Fibroblast of upper back skin (primary cell): ENCODE measurements around the gene HOXA10.

ENCODE experiments used
- DNase-seq: peaks from one replicate; pipeline ENCODE4 v3.0.0-alpha.2; 2013

The HOXA10 gene

GRCh38 chr7:27179030-27179429, 4.9 kb upstream of the HOXA10 start:
- DNase-seq = no peak

- no peak for DNase-seq
These were observed 4.2 kb upstream of the HOXA10 start for GRCh38 chr7:27178366-27178765.

GRCh38 chr7:27177795-27178320, 3.7 kb upstream of the HOXA10 start:
- DNase-seq = no peak

- DNase-seq = no peak
These were observed 3.1 kb upstream of the HOXA10 start for GRCh38 chr7:27176962-27177794.

- no peak for DNase-seq
These were observed 2.4 kb upstream of the HOXA10 start for GRCh38 chr7:27176524-27176845.

GRCh38 chr7:27175626-27176523, 1.8 kb upstream of the HOXA10 start:
- DNase-seq = no peak

- DNase-seq = no peak
These were observed 930 bp upstream of the HOXA10 start for GRCh38 chr7:27174874-27175625.

- no peak for DNase-seq
These were observed 587 bp downstream of the HOXA10 start for GRCh38 chr7:27173511-27173955.

GRCh38 chr7:27172823-27173510, 1.2 kb downstream of the HOXA10 start:
- no peak for DNase-seq

GRCh38 chr7:27172315-27172774, 1.8 kb downstream of the HOXA10 start:
- no peak for DNase-seq

- no peak for DNase-seq
These were observed 2.3 kb downstream of the HOXA10 start for GRCh38 chr7:27171637-27172314.

- no peak for DNase-seq
These were observed 2.8 kb downstream of the HOXA10 start for GRCh38 chr7:27171325-27171636.

GRCh38 chr7:27170426-27171324, 3.4 kb downstream of the HOXA10 start:
- DNase-seq = no peak

GRCh38 chr7:27169658-27170425, 4.3 kb downstream of the HOXA10 start:
- DNase-seq = no peak

- DNase-seq = no peak
These were observed 5.7 kb downstream of the HOXA10 start for GRCh38 chr7:27168265-27168947.

- no peak for DNase-seq
These were observed 6.2 kb downstream of the HOXA10 start for GRCh38 chr7:27167916-27168264.

- peak; percentile 49 for DNase-seq
These were observed 7.3 kb downstream of the HOXA10 start for GRCh38 chr7:27166531-27167505.

GRCh38 chr7:27165996-27166530, 8.1 kb downstream of the HOXA10 start:
- DNase-seq = no peak
